HFFc6 (cell line): Measurements from ENCODE around the gene TMEM87B. TPM values are rescaled to one million over a fixed set of nuclear protein-coding genes. Genes with fewer than 3 reads are reported as not detected.

Experiments
- DNase-seq: peaks from one replicate; pipeline ENCODE4 v3.0.0-alpha.2; 2018
- H3K27ac Mint-ChIP-seq: 2 replicates; pipeline ENCODE4 v1.8.0; 2020; ENCODE audit warnings: mild to moderate bottlenecking, mixed read lengths
- H3K27me3 Mint-ChIP-seq: 2 replicates; pipeline ENCODE4 v1.8.0; 2021; ENCODE audit warnings: mild to moderate bottlenecking, moderate library complexity, mixed read lengths; ENCODE audit not compliant: insufficient read depth
- H3K36me3 Mint-ChIP-seq: 2 replicates; pipeline ENCODE4 v1.8.0; 2021; ENCODE audit warnings: low read depth, mixed read lengths
- H3K4me1 Mint-ChIP-seq: 2 replicates; pipeline ENCODE4 v1.8.0; 2020; ENCODE audit warnings: low read depth, mixed read lengths
- H3K4me3 Mint-ChIP-seq: 2 replicates; pipeline ENCODE4 v1.8.0; 2020; ENCODE audit warnings: mild to moderate bottlenecking, moderate library complexity, mixed read lengths
- H3K9me3 Mint-ChIP-seq: 2 replicates; pipeline ENCODE4 v1.8.0; 2020; ENCODE audit warnings: mild to moderate bottlenecking, mixed read lengths
- CTCF ChIP-seq: fragments of 200-600 bp; sonication (generic); IDR thresholded peaks from 2 replicates; pipeline ENCODE4 v1.5.0; 2021; ENCODE audit warnings: antibody characterized with exemption, mild to moderate bottlenecking
- total RNA-seq, 6 experiments: library from RNA; stranded (reverse); fragmentation: NEBNext Ultra II Directional; extraction: Animal tissue kit (Norgen Biotek cat#: 25700); gene quantifications; 2 replicates in 1 of 6; 3 replicates in 5 of 6; pipeline ENCODE4 v1.2.3, GENCODE V29; 2021

The TMEM87B gene
- total RNA-seq, 6 experiments from 2014 or later, result 37.9 to 51.6 (median 39.7) TPM

- H3K9me3 Mint-ChIP-seq, result no peaks in the 10 kb centered on the region
- H3K4me1 Mint-ChIP-seq, result peaks cover 5% of the 10 kb centered on the region; the same call in 1 of the 2 replicates
- H3K36me3 Mint-ChIP-seq, result 0 out of 2 replicates have a peak, but pooled peaks cover 3% of the 10 kb centered on the region
- no peak overlapping the region for H3K4me3 Mint-ChIP-seq
- TF ChIP-seq CTCF, result no peak
- DNase-seq, result no peak
- H3K27me3 Mint-ChIP-seq, result no peaks in the 10 kb centered on the region; the same call in 1 of the 2 replicates
- H3K27ac Mint-ChIP-seq, result no peak overlapping the region
Observed at GRCh38 chr2:112162956-112163355, 107.9 kb downstream of the TMEM87B start.

DNA sequence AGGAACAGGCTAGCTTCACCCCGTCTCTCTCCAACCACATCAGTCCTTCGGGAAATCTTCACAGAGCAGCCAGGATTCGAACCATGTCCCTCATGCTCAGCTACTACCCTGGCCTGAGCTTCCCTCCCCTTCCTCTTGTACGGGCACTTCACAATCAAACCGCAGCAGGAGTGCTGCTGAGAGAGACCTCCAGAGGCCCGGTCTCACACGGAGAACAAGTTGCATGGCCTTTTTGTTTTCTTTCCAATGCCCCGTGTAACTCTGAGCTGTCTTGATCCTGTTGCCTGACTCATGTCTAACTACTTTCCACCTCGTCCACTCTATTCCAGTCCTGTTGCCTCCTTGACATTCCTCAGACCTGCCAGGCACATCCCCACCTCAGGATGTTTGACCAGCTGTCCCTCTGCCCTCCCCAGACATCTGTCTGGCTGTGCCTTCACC lies 108.5 kb downstream of the TMEM87B start:
- Mint-ChIP-seq H3K4me3 (no peak overlapping the region), H3K9me3 (no peaks in the 10 kb centered on the region), H3K27me3 (no peaks in the 10 kb centered on the region; the same call in 1 of the 2 replicates), H3K27ac (no peak overlapping the region; the same call in 1 of the 2 replicates), H3K36me3 (0 out of 2 replicates have a peak, but pooled peaks cover 3% of the 10 kb centered on the region), H3K4me1 (peaks cover 9% of the 10 kb centered on the region)
- DNase-seq, result no peak
- no peak for TF ChIP-seq CTCF

- Mint-ChIP-seq H3K9me3 (no peaks in the 10 kb centered on the region), H3K4me1 (peaks cover 11% of the 10 kb centered on the region), H3K27ac (no peak overlapping the region), H3K27me3 (peaks cover 3% of the 10 kb centered on the region; the same call in 1 of the 2 replicates), H3K36me3 (0 out of 2 replicates have a peak, but pooled peaks cover 3% of the 10 kb centered on the region), H3K4me3 (no peak overlapping the region)
- TF ChIP-seq CTCF, result no peak
- no peak for DNase-seq
Observed at GRCh38 chr2:112164876-112165275, 109.8 kb downstream of the TMEM87B start.

DNA sequence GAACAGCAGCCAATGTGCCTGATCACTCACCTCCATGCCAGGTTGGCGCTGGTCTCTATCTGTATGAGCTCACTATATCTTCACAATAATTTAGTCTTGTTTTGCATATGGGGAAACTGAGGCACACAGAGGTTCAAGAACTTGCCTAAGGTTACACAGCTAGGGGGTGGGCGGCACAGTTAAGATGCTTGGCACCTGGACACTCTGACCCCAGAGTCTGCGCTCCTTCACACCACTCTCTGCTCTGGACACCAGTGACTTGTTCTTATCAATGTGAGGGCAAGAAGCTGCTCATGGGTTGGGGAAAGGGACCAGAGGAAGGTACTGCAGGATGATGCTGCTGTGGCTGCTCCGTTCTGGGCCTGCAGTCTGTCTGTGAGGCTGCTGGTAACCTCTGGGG lies 110.2 kb downstream of the TMEM87B start:
- Mint-ChIP-seq H3K4me3 (no peak overlapping the region), H3K9me3 (no peaks in the 10 kb centered on the region), H3K36me3 (0 out of 2 replicates have a peak, but pooled peaks cover 2% of the 10 kb centered on the region), H3K27ac (no peak overlapping the region), H3K4me1 (peaks cover 11% of the 10 kb centered on the region), H3K27me3 (peaks cover 3% of the 10 kb centered on the region; the same call in 1 of the 2 replicates)
- DNase-seq, result no peak
- TF ChIP-seq CTCF, result no peak

DNA sequence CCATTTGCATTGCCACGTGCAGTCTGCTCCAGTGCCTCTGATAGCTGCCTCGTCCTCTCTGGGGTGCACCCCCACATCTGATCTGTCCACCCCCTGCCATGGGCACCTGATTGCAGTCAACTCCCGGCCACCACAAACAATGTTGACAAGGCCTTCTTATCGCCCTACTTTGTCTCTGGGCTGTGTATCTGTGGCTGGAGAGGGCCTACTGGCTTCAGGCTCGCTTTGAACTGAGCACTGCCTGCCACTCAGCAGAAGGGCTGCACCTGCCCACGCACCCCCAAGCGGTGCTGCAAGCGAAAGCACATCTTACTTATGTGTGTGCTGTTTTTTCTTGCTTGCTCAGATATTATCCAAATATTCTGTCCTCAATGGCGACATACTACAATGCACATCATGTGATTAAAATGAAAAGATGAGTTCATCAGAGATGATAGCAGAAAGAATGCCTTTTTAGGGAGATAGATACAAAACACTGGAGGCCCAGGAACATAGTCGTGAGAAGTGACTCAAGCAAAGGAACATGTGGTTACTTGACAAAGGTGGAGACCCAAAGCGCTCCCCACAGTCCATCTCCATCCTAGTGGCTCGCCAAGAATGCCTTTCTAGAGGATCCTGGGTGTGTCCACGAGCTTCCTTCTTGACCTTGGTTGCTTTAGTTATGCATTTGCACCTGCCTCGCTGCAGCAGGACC lies 111.9 kb downstream of the TMEM87B start:
- H3K9me3 Mint-ChIP-seq, result no peaks in the 10 kb centered on the region
- no peak for DNase-seq
- peaks cover 5% of the 10 kb centered on the region for H3K27me3 Mint-ChIP-seq
- H3K36me3 Mint-ChIP-seq, result no peaks in the 10 kb centered on the region
- no peak for TF ChIP-seq CTCF
- H3K27ac Mint-ChIP-seq, result no peak overlapping the region
- peaks cover 11% of the 10 kb centered on the region for H3K4me1 Mint-ChIP-seq
- no peak overlapping the region for H3K4me3 Mint-ChIP-seq
